RWPE1 (cell line): ENCODE measurements around the gene GLA.
A peak's percentile ranks its signal among the peaks of the same experiment; 100 is the strongest.

Experiments
- CTCF ChIA-PET: fragments of 350-600 bp; sonication (Branson Sonifier 250); formaldehyde crosslinking; extraction: SDS; loops from one replicate; lab custom pipeline; 2021; lab: Yijun Ruan, JAX
- POLR2A ChIA-PET: fragments of 400-600 bp; formaldehyde crosslinking; extraction: SDS; loops from one replicate; lab custom pipeline; 2020; ENCODE audit warnings: antibody characterized with exemption; ENCODE audit not compliant: low non-redundant PET; lab: Yijun Ruan, JAX
- DNase-seq: peaks from one replicate; pipeline ENCODE4 v3.0.0; 2012; ENCODE audit warnings: low spot score
- H3K27ac ChIP-seq: fragments of 450-650 bp; 2 replicates; pipeline ENCODE4 v1.5.1; 2017
- CTCF ChIP-seq: fragments of 450-650 bp; conservative IDR thresholded peaks from 2 replicates; pipeline ENCODE4 v1.5.1; 2017; ENCODE audit warnings: low read depth, mild to moderate bottlenecking

The GLA gene

GRCh38 chrX:101407748-101408531 lies at the start of gene GLA, which contains the start of gene HNRNPH2:
GLA (minus strand) TSS chrX:101407925; CDS start chrX:101407903, 22 bp downstream.
HNRNPH2 (plus strand) TSS chrX:101408222; CDS start chrX:101411989, 3,767 bp downstream.
- ChIA-PET CTCF (no interaction called here), POLR2A (no interaction called here)
- no peak for TF ChIP-seq CTCF

DNA sequence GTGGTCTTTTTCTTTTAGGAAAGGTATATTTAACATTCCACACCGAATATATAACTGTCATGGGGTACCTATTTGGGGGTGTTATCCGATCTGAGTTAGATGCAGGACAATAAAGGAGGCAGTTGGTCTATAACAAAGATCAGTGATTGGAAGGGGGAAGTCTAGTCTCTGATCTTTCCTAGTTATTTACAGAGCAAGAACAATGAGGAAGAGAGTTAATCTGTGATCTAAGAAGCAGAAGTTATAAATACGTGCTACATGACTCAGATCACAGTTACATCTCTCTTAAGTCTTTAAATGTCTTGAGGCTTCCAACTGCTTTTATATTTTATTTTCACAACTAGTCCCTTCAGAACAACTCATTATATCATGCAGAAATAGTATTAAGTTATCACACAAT lies 44.3 kb upstream of the GLA start:
- POLR2A ChIA-PET: no interaction called here
- H3K27ac ChIP-seq: no peak overlapping the region
- TF ChIP-seq CTCF: no peak
- CTCF ChIA-PET: no interaction called here
- DNase-seq: no peak

More at GRCh38 chrX:101407748-101408531, at the start of gene GLA, which contains the start of gene HNRNPH2:
- peak within 1 kb of the TSS; percentile 90 for H3K27ac ChIP-seq
- peak; percentile 93 for DNase-seq

DNA sequence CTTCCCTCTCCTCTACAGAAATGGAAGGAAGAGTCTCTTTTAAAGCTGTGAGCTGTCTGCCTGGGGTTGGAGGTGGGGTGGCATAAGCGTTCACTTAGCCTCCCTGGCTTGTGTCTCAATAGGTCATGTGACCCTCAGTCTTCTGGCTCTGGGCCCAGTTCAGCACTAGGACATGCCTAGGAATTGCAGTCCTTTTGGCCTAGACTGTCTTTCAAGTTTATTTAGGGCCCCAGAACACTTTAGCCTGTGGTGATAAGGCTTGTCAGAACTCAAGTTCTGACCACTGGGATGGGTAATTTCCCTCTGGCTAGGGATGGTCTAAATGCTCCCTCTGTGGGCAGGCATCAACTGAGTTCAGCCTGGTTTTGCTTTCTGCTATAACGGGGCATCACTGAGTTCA lies 43.2 kb upstream of the GLA start:
- H3K27ac ChIP-seq: no peak overlapping the region
- DNase-seq: no peak
- ChIA-PET CTCF (no interaction called here), POLR2A (no interaction called here)
- TF ChIP-seq CTCF: no peak

DNA sequence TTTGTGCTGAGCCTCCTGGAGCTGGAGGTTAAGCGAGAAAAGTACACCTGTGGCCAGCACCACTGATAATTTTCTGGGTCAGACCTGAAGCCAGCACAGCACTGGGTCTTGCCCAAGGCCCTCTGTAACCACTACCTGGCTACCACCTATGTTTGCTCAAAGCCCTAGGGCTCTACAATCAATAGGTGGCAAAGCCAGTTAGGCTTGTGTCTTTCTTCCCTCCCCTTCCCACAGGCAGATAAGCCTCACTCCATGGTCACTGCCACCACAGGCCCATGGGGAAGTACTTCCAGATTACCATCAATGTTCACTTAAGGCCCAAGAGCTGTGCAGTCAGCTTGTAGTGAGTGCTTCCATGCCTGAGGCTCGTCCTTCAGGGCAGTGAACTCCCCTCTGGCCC lies 42.4 kb upstream of the GLA start:
- no peak for DNase-seq
- ChIA-PET CTCF (no interaction called here), POLR2A (no interaction called here)
- TF ChIP-seq CTCF: no peak
- H3K27ac ChIP-seq: no peak overlapping the region

GRCh38 chrX:101449279-101449678 lies 41.6 kb upstream of the GLA start:
- CTCF ChIA-PET: no interaction called here
- no peak overlapping the region for H3K27ac ChIP-seq
- no peak for DNase-seq
- POLR2A ChIA-PET: no interaction called here
- TF ChIP-seq CTCF: no peak

DNA sequence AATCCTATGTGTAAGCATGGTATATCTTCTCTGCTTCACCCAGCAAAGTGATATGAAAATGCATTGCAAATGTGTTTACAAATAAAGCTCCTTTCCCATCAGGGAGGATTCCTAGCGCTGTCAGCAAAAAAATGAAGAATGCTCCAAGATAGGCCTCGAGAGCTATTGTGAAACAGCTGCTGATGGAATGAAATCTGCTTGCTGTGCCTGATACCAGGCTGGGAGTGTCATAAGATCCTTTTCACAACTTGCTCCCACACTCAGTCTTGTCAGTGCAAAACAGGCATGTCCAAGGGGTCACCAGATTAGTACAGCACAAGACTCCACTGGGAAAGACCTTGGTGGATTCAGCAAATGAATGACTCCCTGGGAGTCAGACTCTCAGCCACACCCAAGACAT lies 34.4 kb upstream of the GLA start:
- no peak overlapping the region for H3K27ac ChIP-seq
- ChIA-PET POLR2A (no interaction called here), CTCF (no interaction called here)
- TF ChIP-seq CTCF: no peak
- no peak for DNase-seq
